D341Med (cell line): ENCODE data around the gene GATAD2A.
A peak's percentile ranks its signal among the peaks of the same experiment; 100 is the strongest.
"Not testable (repeated sequence)": the region's sequence is repeated elsewhere in the genome, so short reads cannot be mapped to it uniquely, and the experiment has no call there.

Experiments
- DNase-seq: peaks from one replicate; pipeline ENCODE4 v3.0.0; 2012; ENCODE audit warnings: low spot score

GATAD2A gene

DNA sequence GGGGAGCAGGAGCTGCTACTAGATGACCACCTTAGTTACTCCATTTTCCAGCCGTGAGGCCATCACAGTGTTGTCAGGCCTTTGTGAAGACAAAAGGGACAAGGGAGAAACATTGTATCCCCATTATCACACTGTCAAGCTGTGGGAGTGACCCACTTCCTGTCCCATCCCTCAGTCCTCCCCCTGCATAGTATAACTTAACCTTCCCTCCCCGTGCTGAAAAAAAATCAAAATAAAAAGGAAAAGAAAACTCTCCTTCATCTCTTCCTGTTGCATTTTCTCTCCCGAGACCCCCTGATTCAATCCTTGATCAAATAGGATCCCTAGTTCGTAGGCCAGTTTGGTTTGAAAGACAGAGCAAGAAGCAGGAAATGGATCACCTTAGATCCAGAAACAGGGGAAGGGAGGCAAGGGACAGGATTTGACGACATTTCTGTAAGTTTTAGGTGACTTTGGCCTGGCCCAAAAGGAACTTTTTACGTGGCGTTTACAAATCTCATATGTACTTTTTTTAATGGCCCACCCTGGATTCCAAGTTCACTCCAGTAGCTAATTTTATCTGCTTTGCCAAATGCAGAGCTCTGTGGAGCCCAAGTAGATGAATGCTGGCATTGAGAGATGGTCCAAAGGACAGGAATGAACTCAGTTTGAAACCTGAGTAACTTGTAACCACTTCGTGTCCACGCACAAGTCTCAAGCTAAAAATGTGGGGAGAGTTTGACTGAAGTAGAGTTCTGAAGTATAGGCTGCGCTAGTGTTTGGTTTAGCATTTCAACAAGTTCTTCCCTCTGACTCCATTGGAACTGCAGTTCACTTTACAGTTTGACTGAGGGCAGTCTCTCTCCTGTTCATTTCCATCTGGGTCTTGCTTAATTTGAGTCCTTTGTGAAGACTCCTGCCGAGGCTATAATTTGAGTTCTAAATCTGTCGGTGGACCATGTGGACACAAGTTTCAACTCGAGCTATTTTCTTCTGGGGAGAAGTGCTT is 16.6 kb upstream of the GATAD2A start:
- no peak for DNase-seq

DNA sequence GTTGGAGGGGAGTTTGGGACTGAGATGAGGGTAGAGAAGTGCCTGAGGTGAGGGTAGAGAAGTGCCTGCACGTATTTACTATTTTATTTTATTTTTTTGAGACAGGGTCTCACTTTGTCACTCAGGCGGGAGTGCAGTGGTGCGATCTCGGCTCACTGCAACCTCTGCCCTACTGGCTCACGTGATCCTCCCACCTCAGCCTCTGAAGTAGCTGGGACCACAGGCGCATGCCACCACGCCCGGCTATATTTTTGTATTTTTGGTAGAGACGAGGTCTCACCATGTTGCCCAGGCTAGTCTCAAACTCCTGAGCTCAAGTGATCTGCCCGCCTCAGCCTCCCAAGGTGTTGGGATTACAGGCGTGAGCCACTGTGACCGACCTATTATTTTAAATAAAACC is 15.8 kb upstream of the GATAD2A start:
- DNase-seq = not testable (repeated sequence)

DNA sequence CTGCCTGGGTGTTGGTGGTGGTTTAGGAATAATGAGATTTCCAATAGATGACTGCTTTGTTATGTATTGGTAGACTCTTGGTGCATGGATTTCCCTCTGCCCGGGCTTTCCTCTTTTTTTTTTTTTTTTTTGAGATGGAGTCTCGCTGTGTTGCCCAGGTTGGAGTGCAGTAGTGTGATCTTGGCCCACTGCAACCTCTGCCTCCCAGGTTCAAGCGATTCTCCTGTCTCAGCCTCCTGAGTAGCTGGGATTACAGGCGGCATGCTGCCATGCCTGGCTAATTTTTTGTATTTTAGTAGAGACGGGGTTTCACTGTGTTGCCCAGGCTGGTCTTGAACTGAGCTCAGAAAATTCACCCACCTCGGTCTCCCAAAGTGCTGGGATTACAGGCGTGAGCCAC is 11.1 kb upstream of the GATAD2A start:
- DNase-seq = not testable (repeated sequence)

DNA sequence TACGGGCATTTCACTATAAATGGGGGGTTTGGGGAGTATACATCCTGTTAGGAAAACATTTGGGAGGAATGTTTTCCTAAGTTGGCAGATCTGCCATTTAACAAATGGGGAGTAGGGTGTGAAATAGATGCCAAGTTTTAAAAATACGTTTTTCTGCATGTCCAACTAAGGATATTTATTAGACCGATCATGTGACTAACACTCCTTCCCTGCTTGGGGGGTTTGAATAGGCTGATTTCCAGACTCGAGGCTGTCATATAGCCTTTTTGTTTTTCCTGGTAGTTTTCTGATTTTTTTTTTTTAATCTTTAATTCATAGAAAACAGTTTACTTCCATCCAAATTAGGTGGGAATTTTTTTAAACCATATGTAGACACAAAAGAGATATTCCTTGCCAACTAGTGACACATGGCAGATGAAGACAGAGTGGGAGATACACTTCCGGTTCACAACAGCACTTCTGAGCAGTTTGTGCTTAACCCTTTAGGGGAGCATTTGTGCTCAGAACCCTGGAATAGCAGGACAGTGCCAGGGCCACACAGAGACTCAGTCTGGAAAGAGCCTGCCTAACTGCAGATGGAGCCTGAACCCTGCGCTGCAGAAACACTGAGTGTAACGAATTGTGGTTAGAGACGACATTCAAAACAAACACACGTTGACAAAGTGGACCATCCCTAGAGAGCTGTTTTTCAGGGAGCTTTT is 5.6 kb upstream of the GATAD2A start:
- no peak for DNase-seq

DNA sequence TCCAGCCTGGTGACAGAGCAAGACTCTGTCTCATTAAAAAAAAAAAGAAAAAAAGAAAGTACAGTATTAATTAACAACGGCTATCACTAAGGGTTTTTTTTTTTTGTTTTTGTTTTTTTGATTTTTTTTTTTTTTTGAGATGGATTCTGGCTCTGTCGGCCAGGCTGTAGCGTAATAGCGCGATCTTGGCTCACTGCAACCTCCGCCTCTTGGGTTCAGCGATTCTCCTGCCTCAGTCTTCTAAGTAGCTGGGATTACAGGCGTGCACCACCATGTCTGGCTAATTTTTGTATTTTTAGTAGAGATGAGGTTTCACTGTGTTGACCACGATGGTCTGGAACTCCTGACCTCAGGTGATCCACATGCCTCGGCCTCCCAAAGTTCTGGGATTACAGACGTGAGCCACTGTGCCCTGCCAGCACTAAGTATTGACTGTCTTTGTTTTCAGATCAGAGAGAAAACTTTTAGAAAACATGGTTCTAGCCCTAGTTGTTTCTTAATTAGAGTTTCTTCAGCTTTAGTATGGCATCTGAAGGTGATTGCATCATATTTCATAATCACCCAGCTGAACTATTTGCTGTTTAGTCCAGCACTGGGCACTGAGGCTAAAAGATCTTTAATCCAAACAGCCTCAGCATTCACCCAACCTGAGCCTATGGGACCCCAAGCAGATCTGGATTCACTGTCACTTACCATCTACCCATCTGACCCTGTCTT is 2.7 kb upstream of the GATAD2A start:
- DNase-seq = no peak

DNA sequence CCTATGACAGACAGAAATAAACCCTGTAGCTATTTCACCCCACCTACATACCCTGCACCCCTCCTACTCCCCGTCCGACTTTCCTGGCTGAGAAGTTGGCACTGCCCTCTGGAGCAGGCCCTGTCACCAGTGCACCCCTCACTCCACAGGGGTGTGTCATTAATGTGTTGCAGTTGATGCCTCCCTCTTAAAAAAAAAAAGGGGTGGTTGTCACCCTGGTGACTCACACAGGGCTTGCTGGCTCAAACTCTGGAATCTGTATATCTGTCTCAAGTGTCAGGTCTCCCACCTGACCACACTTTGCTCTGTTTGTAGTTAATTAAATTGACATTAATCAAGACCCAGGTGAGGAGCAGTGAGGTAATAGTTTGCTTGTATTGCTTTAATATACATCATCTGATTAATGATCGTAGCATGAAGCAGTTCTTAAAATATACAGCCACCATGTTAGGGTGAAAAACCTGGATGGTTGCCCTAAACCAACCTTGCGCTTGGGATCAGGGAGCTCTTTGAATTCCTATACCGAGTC is 2.0 kb upstream of the GATAD2A start:
- no peak for DNase-seq

DNA sequence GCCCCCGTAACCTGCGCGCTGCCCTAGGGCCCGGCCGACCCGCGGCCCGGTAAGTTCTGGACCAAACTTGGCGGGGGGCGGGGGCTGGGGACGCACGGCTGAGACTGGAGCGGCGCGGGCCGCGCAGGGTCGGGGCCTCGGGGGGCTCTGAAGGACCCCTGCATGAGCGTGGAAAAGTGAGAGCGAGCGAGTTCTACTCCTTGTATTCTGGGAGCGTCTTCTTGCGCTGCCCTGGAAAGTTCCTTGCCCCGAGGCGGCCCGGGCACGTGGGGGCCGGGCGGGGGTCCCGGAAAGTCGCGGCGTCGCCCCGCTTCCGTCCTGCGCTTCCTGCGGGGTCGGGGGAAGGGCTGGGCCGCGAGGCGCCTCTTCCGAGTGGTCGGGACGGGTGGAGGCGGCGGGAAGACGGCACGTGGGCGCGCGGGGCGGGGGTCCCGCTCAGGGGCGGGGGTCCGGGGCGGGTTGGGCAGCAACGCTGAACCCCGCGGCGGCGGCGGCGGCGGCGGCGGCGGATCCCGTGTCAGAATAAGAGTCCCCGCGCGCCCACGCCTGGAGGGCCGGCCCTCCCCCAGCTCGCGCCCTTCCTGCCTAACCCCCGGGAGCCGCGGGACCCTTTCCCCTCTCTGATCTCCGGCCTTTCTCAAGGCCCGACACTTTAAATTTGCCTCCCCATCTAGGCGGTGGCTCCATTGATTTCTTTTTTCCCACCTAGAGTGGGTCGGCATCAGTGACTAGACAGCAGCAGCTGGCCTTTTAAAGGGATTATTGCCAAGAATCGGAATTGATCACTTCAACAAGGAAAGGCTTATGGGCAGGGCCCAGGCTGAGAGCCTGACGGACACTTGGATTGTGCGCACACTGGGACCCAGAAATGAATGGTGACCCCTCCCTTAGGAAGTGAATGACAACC is 749 bp downstream of the GATAD2A start:
- DNase-seq = peak; percentile 77

DNA sequence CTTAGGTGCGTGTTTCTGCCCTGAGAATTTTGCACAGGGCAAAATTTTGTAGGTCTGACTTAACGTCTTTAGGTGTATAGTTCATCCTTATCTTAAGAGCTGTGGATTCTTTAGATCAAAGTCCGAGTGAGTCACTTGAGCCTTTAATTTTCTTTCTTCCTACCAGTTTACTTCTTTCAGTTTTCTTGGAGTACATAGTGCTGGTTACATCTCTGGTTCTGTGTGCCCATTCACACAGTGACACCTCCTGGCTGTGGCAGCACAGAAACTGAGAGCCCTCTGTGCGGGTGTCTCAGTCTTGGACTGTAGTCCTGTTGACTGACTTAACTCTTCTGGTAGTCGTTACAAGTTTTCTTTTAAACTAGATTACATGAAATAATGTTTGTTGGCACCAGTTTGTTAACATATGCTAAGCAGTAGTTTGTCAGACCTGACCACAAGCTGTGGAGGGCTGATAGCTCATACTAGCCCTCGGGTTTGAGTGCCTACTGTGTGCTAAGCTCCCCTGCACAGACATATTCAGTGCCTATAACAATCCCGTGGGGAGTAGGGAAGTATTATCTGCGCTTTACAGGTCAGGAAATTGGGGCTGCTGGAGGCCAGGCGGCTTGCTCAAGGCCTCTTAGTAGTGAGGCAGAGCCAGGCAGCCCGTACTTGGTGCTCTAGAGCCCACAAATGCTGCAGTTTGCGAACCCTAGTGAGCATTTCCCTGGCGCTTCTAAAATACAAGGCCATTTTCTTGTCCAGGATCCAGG is 1.6 kb downstream of the GATAD2A start:
- DNase-seq = no peak

DNA sequence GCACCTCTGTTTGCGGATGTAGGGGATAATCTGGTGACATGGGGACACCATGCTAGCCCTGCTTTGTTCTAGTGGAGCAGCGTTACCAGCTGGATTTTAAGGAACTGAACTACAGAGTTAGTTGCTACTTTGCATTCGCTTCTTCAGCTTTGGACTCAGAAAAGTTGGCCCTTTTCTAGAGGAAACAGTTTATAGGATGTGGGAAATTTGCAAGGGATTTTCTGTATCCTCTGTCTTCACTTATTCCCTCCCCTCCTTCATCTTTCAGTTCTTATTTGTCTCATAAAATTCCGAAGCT is 2.1 kb downstream of the GATAD2A start:
- DNase-seq = no peak

DNA sequence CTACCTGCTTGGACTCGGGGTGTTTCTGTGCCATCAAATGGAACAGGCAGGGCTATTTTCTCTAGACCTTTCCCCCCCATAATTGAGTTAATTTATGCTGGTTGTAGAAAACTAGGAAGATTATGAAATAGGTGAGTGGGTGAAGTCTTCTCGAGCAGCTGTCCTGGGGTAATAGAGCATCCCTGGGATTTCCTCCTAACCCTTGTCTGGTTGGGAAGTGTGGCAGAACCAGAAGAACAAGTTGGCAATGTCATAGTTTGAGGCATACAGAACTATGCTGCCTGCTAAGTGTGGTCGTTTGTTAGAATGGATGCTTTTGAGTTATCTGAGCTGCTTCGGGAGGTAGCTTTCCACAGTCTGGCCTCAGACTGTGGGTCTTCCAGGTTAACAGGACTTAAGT is 3.7 kb downstream of the GATAD2A start:
- no peak for DNase-seq

DNA sequence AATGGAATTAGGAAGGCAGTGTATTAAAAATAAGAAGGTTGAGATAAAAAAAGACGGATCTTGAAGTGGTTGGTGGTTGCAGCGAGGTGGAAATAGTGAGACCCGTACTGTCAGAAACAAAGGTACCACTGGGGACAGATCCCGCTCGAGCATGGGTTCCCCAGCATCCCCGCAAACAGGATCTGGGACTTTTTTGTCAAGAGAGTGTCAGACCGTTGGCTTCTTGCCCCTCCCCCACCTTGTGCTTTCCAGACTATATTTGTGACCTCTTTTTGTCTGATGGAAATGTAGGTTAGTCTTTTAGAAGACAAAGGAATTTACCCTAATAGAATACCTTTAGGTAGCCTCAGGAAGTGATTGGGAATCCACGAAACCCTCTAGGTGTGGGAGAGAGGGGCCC is 4.2 kb downstream of the GATAD2A start:
- no peak for DNase-seq

DNA sequence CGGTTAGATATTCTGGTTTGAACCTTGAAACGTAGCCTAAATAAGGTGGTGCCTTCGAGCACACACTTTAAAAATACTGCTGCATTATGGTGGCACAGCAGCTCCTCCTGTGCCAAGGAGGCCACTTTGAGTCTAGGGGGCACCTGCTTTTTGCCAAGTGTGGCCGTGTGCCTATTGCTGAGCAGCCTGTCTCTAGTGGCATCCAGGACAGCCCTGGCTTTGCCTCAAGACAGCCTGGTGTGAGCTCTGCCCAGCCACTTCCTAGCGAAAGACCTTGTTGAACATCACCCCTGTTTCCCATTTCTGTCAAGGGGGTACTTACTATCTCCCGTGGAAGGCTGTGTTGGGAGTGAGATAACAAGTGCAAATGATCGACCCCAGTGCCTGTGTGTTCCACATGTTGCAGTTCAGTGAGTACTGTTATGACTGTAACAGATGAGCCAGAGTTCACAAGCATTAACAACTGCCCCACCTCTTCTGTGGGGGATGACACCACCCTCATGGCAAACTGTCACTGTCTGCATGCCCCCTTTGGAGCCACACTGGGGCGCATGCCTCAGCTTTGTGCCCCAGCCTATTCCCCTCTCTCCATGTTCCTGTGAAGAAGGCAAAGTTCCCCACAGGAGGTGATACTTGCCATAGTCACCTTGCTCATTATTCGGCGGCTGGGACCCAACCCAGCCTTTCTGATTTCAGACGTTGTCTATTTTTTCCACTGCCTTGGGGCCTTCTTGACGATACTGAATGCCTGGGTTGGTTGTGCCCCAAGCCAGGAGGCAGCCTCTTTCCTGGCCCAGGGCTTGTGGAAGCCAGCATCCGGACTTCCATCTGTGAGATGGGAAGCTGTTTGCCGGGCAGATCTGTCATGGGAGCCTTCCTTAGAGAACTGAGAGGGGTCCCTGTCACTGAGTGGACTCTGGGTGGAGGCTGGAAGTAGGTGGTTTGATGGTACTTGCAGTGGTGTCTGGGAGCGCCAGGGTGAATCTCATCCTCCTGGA is 5.4 kb downstream of the GATAD2A start:
- no peak for DNase-seq

DNA sequence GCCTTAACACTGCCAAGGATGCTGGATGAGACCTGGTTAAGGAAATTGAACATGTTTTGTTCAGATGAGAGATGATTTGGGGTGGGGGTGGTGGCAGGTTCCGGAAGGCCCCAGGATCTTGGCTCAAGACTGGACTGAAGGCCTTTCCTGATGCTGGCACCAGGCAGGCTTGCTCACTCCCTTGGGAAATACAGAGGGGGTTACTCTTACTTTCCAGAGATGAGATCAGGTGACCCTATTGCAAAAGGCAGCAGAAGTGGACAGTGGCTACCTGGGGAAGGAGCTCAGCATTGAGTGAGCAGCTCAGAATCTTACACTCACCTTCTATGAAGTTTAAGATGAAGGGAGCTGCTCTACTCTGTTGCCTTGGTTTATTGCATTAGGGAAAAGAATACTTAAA is 10.8 kb downstream of the GATAD2A start:
- DNase-seq = no peak

DNA sequence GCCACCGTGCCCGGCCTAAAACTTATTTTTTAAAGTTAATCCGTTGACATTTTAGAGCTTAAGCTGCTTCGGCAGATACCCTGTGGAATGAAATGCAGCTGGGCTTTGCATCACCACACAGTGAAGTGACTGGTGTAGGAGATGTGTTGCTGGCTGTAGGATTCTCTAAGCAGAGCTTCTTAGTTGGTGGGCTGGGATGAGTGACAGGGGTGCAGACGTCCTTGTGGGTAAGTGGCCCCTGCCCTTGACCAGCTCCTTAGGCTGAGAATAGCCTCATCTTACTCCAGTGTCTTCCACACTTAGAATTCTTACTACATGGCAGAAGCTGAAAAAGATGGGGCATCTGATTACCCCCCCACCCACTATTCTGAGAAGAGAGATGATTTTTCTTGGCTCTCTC is 11.6 kb downstream of the GATAD2A start:
- no peak for DNase-seq

DNA sequence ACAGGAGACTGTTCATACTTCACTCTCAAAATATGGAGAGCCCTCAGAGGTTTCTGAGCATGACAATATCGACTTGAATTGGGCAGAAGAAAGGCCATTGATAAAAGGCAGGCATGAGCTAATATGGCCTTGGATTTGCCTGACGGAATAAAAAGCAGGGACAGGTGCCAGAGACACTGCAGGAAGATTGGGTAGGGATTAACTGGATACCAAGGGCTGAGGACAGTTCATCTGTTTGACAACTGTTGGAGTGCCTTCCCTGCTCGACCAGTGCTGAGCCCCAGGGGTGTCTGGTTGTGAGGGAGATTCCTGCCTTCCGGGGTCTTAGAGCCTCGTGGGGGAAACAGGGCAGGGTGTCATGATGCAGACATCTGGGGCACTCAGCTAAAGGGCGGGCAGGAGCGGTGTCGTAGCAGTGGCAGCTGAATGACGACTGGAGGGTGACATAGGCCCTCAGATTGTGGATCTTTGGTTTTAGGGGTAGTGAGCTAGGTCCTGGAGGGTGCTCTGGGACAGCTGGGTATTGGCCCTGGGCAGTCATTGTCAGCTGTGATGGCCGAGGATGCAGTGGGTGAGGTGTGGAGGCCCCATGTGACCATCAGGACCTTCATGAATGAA is 12.3 kb downstream of the GATAD2A start:
- peak; percentile 64 for DNase-seq

DNA sequence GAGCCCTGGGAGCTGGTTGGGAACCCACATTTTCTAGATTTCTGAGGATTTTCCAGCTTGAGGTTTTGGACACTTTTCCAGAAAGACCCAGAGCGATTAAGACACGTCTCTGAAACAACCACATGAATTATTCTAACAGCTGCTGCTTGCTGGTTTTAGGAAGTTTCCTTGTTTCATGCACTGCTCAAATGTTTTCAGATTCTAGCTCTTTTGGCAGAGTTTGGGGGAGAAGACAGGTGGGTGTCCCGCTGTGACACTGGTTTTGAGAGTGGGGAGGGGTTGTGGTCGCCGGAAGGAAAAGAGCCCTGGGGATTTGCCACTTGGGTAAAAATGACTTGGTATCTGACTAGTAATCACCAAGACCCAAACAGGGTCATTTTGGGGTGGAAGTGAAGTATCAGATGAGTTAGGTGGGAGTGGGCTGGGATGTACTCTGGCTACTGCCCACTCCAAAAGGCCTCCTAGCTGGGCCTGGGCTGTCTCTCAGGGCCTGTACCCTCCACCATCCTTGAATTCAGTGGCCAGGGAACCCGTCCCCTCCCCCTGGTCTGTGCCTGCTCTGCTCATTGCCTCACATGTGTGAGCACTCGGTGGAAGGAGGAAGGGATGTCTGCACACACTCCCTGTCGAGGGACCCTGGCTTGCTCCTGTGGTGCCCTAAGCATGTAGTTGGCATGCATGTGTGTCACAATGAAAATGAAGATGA is 13.2 kb downstream of the GATAD2A start:
- DNase-seq = no peak

DNA sequence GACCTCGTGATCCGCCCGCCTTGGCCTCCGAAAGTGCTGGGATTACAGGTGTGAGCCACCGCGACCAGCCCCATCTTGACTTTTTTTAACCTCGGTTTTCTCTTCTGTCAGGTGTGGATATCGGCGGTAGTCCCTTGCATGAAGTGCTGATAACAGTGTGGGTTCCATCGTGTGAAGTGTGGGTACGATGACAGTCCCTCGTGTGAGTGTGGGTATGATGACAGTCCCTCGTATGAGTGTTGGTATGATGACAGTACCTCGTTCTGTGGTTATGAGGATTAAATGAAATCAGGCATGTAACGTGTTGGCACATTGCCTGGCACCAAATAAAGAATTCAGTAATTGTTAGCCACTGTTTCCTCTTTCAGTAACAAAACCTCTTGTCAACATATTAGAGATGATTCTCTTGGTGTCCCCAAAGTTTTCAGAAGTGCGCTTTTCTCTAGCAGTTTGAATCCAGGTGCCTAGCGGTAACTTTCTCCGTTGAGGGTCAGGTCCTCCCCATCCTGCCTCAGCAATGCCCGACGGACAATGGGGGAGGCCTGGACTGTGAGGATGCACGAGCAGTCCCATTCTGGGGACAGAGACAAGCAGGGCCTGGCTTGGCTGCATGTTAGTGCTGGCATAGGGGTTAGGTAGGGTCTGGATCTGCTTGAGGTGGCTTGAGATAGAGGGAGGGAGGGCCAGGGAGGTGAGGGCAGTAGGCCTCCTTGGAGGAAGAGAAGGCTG is 15.3 kb downstream of the GATAD2A start:
- no peak for DNase-seq

DNA sequence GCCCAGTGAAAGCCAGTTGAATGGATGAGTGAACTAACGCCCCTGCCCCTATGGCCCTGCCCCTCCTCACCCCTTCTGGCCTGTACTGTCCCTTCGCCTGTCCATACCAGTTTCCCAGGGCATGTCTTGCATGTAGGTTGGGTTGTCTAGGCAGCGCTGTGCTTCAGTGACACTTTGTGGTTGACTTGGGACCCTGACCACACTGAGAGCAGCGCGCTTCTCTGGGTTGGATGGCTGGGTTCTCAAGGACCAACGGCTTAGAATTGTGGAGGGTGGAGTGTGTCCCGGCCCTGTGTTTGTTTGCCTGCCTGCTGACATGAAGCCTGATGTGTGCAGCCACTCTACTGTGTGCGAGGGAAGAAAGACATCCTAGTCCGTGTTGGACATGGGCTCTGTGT is 15.8 kb downstream of the GATAD2A start:
- DNase-seq = no peak
